Calu3 (cell line): ENCODE results near the gene NOLC1. TPM values are rescaled to one million over a fixed set of nuclear protein-coding genes. Genes with fewer than 3 reads are reported as not detected.
"Not testable (repeated sequence)": the region's sequence is repeated elsewhere in the genome, so short reads cannot be mapped to it uniquely, and the experiment has no call there.

ENCODE experiments used
- BruUV-seq: library from RNA; stranded (reverse); fragments of 400-500 nt; replicated peaks from 2 replicates; lab custom pipeline; 2021; lab: Mats Ljungman, UMichigan
- CTCF ChIA-PET: fragments of 300-600 bp; sonication (Branson Sonifier 250); formaldehyde crosslinking; loops from one replicate; lab custom pipeline; 2022; ENCODE audit warnings: antibody characterized with exemption; lab: Charles Lee
- DNase-seq: peaks from one replicate; pipeline ENCODE4 v3.0.0; 2022
- H3K27ac Mint-ChIP-seq: one replicate; pipeline ENCODE4 v1.8.0; 2022; ENCODE audit warnings: mixed read lengths; ENCODE audit not compliant: unreplicated experiment
- H3K27me3 Mint-ChIP-seq: one replicate; pipeline ENCODE4 v1.8.0; 2022; ENCODE audit warnings: mixed read lengths; ENCODE audit not compliant: unreplicated experiment
- H3K36me3 Mint-ChIP-seq: one replicate; pipeline ENCODE4 v1.8.0; 2022; ENCODE audit warnings: mild to moderate bottlenecking, moderate library complexity, mixed read lengths; ENCODE audit not compliant: insufficient read depth, unreplicated experiment
- H3K4me1 Mint-ChIP-seq: one replicate; pipeline ENCODE4 v1.8.0; 2022; ENCODE audit warnings: mild to moderate bottlenecking, low read depth, mixed read lengths; ENCODE audit not compliant: unreplicated experiment
- H3K4me3 Mint-ChIP-seq: one replicate; pipeline ENCODE4 v1.8.0; 2022; ENCODE audit warnings: mild to moderate bottlenecking, low read depth, moderate library complexity, mixed read lengths; ENCODE audit not compliant: unreplicated experiment
- H3K9me3 Mint-ChIP-seq: one replicate; pipeline ENCODE4 v1.8.0; 2022; ENCODE audit warnings: low read depth, mixed read lengths; ENCODE audit not compliant: unreplicated experiment
- intact Hi-C: fragments of 100-400 bp; cut with micrococcal nuclease; formaldehyde crosslinking; loops from one replicate; pipeline ENCODE4 v1.10.0; 2022; ENCODE audit not compliant: unreplicated experiment
- total RNA-seq: library from RNA; stranded (reverse); gene quantifications from 2 replicates; pipeline ENCODE4 v1.2.3, GENCODE V29; 2022
- TF ChIP-seq, protein P1 (sequence below): fragments of 200-600 bp; IDR thresholded peaks from one replicate; pipeline ENCODE4 v1.8.0; 2022; ENCODE audit warnings: antibody characterized with exemption; ENCODE audit not compliant: unreplicated experiment

Gene NOLC1
- total RNA-seq, 1 experiment from 2014 or later = 78.4 TPM

- H3K36me3 Mint-ChIP-seq = no peaks in the 10 kb centered on the region
- no peaks in the 10 kb centered on the region for H3K4me1 Mint-ChIP-seq
- DNase-seq = no peak
- TF ChIP-seq, protein P1, sequence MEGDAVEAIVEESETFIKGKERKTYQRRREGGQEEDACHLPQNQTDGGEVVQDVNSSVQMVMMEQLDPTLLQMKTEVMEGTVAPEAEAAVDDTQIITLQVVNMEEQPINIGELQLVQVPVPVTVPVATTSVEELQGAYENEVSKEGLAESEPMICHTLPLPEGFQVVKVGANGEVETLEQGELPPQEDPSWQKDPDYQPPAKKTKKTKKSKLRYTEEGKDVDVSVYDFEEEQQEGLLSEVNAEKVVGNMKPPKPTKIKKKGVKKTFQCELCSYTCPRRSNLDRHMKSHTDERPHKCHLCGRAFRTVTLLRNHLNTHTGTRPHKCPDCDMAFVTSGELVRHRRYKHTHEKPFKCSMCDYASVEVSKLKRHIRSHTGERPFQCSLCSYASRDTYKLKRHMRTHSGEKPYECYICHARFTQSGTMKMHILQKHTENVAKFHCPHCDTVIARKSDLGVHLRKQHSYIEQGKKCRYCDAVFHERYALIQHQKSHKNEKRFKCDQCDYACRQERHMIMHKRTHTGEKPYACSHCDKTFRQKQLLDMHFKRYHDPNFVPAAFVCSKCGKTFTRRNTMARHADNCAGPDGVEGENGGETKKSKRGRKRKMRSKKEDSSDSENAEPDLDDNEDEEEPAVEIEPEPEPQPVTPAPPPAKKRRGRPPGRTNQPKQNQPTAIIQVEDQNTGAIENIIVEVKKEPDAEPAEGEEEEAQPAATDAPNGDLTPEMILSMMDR = no peak
- peaks cover 6% of the 10 kb centered on the region for H3K9me3 Mint-ChIP-seq
- no peak overlapping the region for H3K27ac Mint-ChIP-seq
- intact Hi-C loops = no loop called here
- no TSS peak for BruUV-seq
- no peak overlapping the region for H3K4me3 Mint-ChIP-seq
- peaks cover 15% of the 10 kb centered on the region for H3K27me3 Mint-ChIP-seq
- CTCF ChIA-PET = no interaction called here
Measured at GRCh38 chr10:102185811-102186527, 33.8 kb downstream of the NOLC1 start.

DNA sequence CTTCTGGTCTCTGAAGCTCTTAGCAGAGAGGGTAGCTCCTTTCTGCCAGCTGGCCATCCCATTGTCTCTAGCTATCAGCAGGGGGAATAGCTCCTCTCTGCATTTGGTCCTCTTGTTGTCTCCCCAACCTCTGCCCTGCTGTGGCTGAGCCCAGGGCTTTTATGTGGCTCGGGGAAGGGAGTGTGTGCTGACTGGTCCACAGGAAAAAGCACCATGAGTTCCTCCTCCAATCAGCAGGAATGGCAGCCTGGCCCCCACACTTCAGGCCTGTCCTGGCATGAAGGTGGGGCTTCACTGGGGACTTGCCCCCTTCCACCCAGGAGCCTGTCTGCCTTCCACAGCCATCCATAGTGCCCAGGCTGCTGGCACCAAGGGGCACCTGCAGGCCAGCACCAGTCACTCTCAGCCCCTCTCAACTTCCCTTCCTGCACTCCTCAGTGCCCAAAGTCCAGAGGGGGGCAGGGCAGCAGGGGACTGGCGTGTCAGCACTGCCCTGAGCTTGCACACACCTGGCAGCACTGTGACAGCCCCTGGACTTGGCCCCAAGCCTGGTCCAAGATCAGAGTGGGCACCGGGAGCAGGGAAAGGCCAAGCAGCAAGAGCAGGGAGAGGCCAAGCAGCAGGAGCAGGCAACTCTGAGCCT lies 36.2 kb downstream of the NOLC1 start:
- peak; percentile 3 for DNase-seq
- BruUV-seq = no TSS peak
- TF ChIP-seq, protein P1 = no peak

GRCh38 chr10:102188941-102189898 lies 37.0 kb downstream of the NOLC1 start:
- H3K4me3 Mint-ChIP-seq, intact Hi-C loops, DNase-seq, H3K27ac Mint-ChIP-seq, H3K4me1 Mint-ChIP-seq, CTCF ChIA-PET, H3K36me3 Mint-ChIP-seq, H3K9me3 Mint-ChIP-seq, BruUV-seq: not testable (repeated sequence)
- peaks cover 11% of the 10 kb centered on the region for H3K27me3 Mint-ChIP-seq

More for the DNA sequence above, 36.2 kb downstream of the NOLC1 start:
- intact Hi-C loops = no loop called here
- CTCF ChIA-PET = interaction anchor here (0.7 kb wide), 1 partner anchor 1477 kb away, joined by 3 read pairs; no protein-coding TSS in a partner anchor
- no peak overlapping the region for H3K4me3 Mint-ChIP-seq
- no peaks in the 10 kb centered on the region for H3K4me1 Mint-ChIP-seq
- H3K36me3 Mint-ChIP-seq = no peaks in the 10 kb centered on the region
- no peak overlapping the region for H3K27ac Mint-ChIP-seq
- H3K27me3 Mint-ChIP-seq = peaks cover 15% of the 10 kb centered on the region
- peaks cover 6% of the 10 kb centered on the region for H3K9me3 Mint-ChIP-seq

- H3K9me3 Mint-ChIP-seq = no peaks in the 10 kb centered on the region
Measured at GRCh38 chr10:102191956-102192355, 39.8 kb downstream of the NOLC1 start.

More at GRCh38 chr10:102191956-102192355, 39.8 kb downstream of the NOLC1 start:
- intact Hi-C loops = no loop called here
- no peak for DNase-seq
- Mint-ChIP-seq H3K36me3 (no peaks in the 10 kb centered on the region), H3K4me1 (no peaks in the 10 kb centered on the region), H3K4me3 (no peak overlapping the region), H3K27ac (no peak overlapping the region), H3K27me3 (peaks cover 13% of the 10 kb centered on the region)
- CTCF ChIA-PET = interaction anchor here (0.6 kb wide), 1 partner anchor 1218 kb away, joined by 4 read pairs; no protein-coding TSS in a partner anchor
- no TSS peak for BruUV-seq
- TF ChIP-seq, protein P1 = no peak
